HepG2 (cell line): ENCODE data around the gene EPHA1. TPM values are rescaled to one million over a fixed set of nuclear protein-coding genes. Genes with fewer than 3 reads are reported as not detected.

Experiments used
- ARID2 ChIP-seq: sonication (generic); formaldehyde crosslinking; IDR thresholded peaks from 2 replicates; pipeline ENCODE4 v1.8.1; 2022; ENCODE audit warnings: mild to moderate bottlenecking, missing genetic modification reagents, borderline replicate concordance
- DPF2 ChIP-seq: sonication (generic); formaldehyde crosslinking; IDR thresholded peaks from 2 replicates; pipeline ENCODE4 v1.4.0; 2020; ENCODE audit warnings: mild to moderate bottlenecking, low read depth, missing genetic modification reagents, borderline replicate concordance
- HDAC1 ChIP-seq: sonication (generic); formaldehyde crosslinking; IDR thresholded peaks from 2 replicates; pipeline ENCODE4 v1.5.1; 2020; ENCODE audit warnings: mild to moderate bottlenecking, missing genetic modification reagents
- HMG20B ChIP-seq: conservative IDR thresholded peaks from 2 replicates; pipeline ENCODE4 v1.6.1; 2016; ENCODE audit warnings: missing genetic modification reagents, missing compliant biosample characterization
- HNF4A ChIP-seq: sonication (generic); formaldehyde crosslinking; IDR thresholded peaks from 2 replicates; pipeline ENCODE4 v1.4.0; 2020; ENCODE audit warnings: missing genetic modification reagents
- HOXA3 ChIP-seq: sonication (generic); formaldehyde crosslinking; IDR thresholded peaks from 2 replicates; pipeline ENCODE4 v1.5.0; 2020; ENCODE audit warnings: missing genetic modification reagents
- MEF2D ChIP-seq: sonication (generic); formaldehyde crosslinking; IDR thresholded peaks from 2 replicates; pipeline ENCODE4 v1.5.1; 2020; ENCODE audit warnings: mild to moderate bottlenecking, missing genetic modification reagents
- SALL2 ChIP-seq: sonication (generic); formaldehyde crosslinking; IDR thresholded peaks from 2 replicates; pipeline ENCODE4 v1.8.1; 2023; ENCODE audit warnings: mild to moderate bottlenecking, missing genetic modification reagents, inconsistent platforms
- SIN3B ChIP-seq: fragments of 150-350 bp; IDR thresholded peaks from 2 replicates; pipeline ENCODE4 v1.6.1; 2014; ENCODE audit warnings: low read length
- STAT5B ChIP-seq: sonication (generic); formaldehyde crosslinking; IDR thresholded peaks from 2 replicates; pipeline ENCODE4 v1.4.0; 2020; ENCODE audit warnings: missing genetic modification reagents
- ZBTB34 ChIP-seq: sonication (generic); formaldehyde crosslinking; IDR thresholded peaks from 2 replicates; pipeline ENCODE4 v1.8.0; 2022; ENCODE audit warnings: mild to moderate bottlenecking, missing genetic modification reagents
- ZFY ChIP-seq: sonication (generic); formaldehyde crosslinking; IDR thresholded peaks from 2 replicates; pipeline ENCODE4 v1.4.0; 2020; ENCODE audit warnings: missing genetic modification reagents
- ZNF207 ChIP-seq: fragments of 450-650 bp; IDR thresholded peaks from 2 replicates; pipeline ENCODE4 v1.6.1; 2016; ENCODE audit warnings: antibody characterized with exemption, borderline replicate concordance
- ZNF331 ChIP-seq: sonication (generic); formaldehyde crosslinking; IDR thresholded peaks from 2 replicates; pipeline ENCODE4 v1.4.0; 2020; ENCODE audit warnings: missing genetic modification reagents
- ZNF501 ChIP-seq: sonication (generic); formaldehyde crosslinking; IDR thresholded peaks from 2 replicates; pipeline ENCODE4 v1.5.1; 2020; ENCODE audit warnings: mild to moderate bottlenecking, moderate library complexity, missing genetic modification reagents
- ZNF552 ChIP-seq: sonication (generic); formaldehyde crosslinking; IDR thresholded peaks from 2 replicates; pipeline ENCODE4 v1.9.0; 2022; ENCODE audit warnings: missing genetic modification reagents, mild to moderate bottlenecking, borderline replicate concordance
- ZNF672 ChIP-seq: sonication (generic); formaldehyde crosslinking; IDR thresholded peaks from 2 replicates; pipeline ENCODE4 v1.8.1; 2022; ENCODE audit warnings: missing genetic modification reagents
- ZNF720 ChIP-seq: sonication (generic); formaldehyde crosslinking; IDR thresholded peaks from 2 replicates; pipeline ENCODE4 v1.4.0; 2020; ENCODE audit warnings: missing genetic modification reagents
- ZNF768 ChIP-seq: sonication (generic); formaldehyde crosslinking; IDR thresholded peaks from 2 replicates; pipeline ENCODE4 v1.4.0; 2020; ENCODE audit warnings: missing genetic modification reagents
- polyA plus RNA-seq, 8 experiments: library from polyadenylated mRNA; depleted of rRNA in 3 of 8; stranded (reverse) in 7 of 8; unstranded in 1 of 8; fragments of >200 nt; fragmentation: Illumina TruSeq in 4 of 8; extraction: Trizol in 4 of 8; gene quantifications; 2 replicates each; pipeline versions ENCODE4 v1.2.1 to v1.2.3, GENCODE V29; 2011 to 2016; ENCODE audit warnings: low read depth in 4 of 8, missing spikeins in 1 of 8, mixed read lengths in 1 of 8; ENCODE audit not compliant: insufficient read depth in 1 of 8
- total RNA-seq, 5 experiments: library from RNA; depleted of rRNA; stranded (reverse); fragments of >200 nt; fragmentation: Illumina TruSeq; extraction: Trizol; gene quantifications; 2 replicates each; pipeline ENCODE4 v1.2.3, GENCODE V29; 2016; ENCODE audit warnings: low read depth in 1 of 5
- TF ChIP-seq, protein P1 (sequence below): sonication (generic); formaldehyde crosslinking; IDR thresholded peaks from 2 replicates; pipeline ENCODE4 v1.8.0; 2022; ENCODE audit warnings: mild to moderate bottlenecking, missing genetic modification reagents, moderate library complexity
- TF ChIP-seq, protein P2 (sequence below): sonication (generic); formaldehyde crosslinking; IDR thresholded peaks from 2 replicates; pipeline ENCODE4 v1.4.0; 2020; ENCODE audit warnings: missing genetic modification reagents
- TF ChIP-seq, protein P3 (sequence below): sonication (generic); formaldehyde crosslinking; IDR thresholded peaks from 2 replicates; pipeline ENCODE4 v1.4.0; 2020; ENCODE audit warnings: missing genetic modification reagents

The EPHA1 gene
- total and polyA plus RNA-seq, 2 of the 13 experiments (the other 11 are each of a cell fraction or from before 2014, with no cell fraction given), result 4.6 to 17.1 TPM

DNA sequence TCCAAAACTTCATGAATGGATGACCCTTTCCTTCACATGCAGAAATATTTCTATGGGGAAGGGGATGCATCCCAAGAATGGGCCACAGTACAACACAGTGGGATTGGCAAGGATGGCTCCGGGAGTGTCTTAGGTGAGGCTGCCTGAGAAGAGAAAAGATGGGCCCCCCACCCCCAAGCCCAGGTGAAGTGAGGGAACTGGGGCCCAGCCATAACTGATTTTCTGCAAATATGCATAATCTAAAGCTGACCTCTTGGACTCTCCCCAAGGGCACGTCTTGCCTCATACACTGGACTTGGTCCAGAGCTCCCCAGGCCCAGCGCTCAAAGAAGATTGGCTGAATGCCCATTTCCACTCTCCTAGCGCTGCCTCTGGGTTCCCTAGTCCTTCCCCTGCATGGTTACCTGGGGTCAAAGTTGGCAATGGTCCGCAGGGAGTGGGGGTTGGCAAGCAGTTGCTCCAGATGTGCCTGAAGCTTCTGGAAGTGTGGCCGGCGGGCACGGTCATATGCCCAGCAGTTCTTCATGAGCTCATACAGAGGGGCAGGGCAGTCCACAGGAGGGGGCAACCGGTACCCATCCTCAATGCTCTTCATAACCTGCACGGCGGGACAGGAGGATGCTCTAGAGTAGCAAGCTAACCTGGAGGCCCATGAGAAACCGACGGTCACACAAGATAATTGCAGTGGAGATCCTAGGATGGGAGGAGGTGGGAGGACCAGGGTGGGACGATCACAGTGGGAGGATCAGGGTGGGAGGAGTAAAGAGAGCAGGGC is 15.2 kb downstream of the EPHA1 start (continued):
- TF ChIP-seq ARID2 (CRISPR knock-in tag) (no peak), ZNF207 (no peak), DPF2 (peak; percentile 75), SIN3B (no peak), HDAC1 (CRISPR knock-in tag) (peak; percentile 68; the same call in 1 of the 2 replicates), ZNF672 (CRISPR knock-in tag) (no peak), HMG20B (CRISPR knock-in tag) (peak; percentile 63; the same call in 1 of the 2 replicates), ZFY (CRISPR knock-in tag) (no peak), MEF2D (CRISPR knock-in tag) (no peak; the same call in 1 of the 2 replicates), ZNF768 (no peak), ZBTB34 (CRISPR knock-in tag) (peak; percentile 87), HOXA3 (CRISPR knock-in tag) (peak; percentile 67; the same call in 1 of the 2 replicates), ZNF501 (peak; percentile 72; the same call in 1 of the 2 replicates), STAT5B (CRISPR knock-in tag) (no peak), ZNF331 (CRISPR knock-in tag) (peak; percentile 83), HNF4A (CRISPR knock-in tag) (peak; percentile 99), ZNF720 (no peak), SALL2 (CRISPR knock-in tag) (no peak), ZNF552 (CRISPR knock-in tag) (no peak)
- TF ChIP-seq, protein P1, sequence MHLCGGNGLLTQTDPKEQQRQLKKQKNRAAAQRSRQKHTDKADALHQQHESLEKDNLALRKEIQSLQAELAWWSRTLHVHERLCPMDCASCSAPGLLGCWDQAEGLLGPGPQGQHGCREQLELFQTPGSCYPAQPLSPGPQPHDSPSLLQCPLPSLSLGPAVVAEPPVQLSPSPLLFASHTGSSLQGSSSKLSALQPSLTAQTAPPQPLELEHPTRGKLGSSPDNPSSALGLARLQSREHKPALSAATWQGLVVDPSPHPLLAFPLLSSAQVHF (CRISPR knock-in tag), result no peak
- TF ChIP-seq, protein P2, sequence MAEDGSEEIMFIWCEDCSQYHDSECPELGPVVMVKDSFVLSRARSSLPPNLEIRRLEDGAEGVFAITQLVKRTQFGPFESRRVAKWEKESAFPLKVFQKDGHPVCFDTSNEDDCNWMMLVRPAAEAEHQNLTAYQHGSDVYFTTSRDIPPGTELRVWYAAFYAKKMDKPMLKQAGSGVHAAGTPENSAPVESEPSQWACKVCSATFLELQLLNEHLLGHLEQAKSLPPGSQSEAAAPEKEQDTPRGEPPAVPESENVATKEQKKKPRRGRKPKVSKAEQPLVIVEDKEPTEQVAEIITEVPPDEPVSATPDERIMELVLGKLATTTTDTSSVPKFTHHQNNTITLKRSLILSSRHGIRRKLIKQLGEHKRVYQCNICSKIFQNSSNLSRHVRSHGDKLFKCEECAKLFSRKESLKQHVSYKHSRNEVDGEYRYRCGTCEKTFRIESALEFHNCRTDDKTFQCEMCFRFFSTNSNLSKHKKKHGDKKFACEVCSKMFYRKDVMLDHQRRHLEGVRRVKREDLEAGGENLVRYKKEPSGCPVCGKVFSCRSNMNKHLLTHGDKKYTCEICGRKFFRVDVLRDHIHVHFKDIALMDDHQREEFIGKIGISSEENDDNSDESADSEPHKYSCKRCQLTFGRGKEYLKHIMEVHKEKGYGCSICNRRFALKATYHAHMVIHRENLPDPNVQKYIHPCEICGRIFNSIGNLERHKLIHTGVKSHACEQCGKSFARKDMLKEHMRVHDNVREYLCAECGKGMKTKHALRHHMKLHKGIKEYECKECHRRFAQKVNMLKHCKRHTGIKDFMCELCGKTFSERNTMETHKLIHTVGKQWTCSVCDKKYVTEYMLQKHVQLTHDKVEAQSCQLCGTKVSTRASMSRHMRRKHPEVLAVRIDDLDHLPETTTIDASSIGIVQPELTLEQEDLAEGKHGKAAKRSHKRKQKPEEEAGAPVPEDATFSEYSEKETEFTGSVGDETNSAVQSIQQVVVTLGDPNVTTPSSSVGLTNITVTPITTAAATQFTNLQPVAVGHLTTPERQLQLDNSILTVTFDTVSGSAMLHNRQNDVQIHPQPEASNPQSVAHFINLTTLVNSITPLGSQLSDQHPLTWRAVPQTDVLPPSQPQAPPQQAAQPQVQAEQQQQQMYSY (CRISPR knock-in tag), result no peak
- TF ChIP-seq, protein P3, sequence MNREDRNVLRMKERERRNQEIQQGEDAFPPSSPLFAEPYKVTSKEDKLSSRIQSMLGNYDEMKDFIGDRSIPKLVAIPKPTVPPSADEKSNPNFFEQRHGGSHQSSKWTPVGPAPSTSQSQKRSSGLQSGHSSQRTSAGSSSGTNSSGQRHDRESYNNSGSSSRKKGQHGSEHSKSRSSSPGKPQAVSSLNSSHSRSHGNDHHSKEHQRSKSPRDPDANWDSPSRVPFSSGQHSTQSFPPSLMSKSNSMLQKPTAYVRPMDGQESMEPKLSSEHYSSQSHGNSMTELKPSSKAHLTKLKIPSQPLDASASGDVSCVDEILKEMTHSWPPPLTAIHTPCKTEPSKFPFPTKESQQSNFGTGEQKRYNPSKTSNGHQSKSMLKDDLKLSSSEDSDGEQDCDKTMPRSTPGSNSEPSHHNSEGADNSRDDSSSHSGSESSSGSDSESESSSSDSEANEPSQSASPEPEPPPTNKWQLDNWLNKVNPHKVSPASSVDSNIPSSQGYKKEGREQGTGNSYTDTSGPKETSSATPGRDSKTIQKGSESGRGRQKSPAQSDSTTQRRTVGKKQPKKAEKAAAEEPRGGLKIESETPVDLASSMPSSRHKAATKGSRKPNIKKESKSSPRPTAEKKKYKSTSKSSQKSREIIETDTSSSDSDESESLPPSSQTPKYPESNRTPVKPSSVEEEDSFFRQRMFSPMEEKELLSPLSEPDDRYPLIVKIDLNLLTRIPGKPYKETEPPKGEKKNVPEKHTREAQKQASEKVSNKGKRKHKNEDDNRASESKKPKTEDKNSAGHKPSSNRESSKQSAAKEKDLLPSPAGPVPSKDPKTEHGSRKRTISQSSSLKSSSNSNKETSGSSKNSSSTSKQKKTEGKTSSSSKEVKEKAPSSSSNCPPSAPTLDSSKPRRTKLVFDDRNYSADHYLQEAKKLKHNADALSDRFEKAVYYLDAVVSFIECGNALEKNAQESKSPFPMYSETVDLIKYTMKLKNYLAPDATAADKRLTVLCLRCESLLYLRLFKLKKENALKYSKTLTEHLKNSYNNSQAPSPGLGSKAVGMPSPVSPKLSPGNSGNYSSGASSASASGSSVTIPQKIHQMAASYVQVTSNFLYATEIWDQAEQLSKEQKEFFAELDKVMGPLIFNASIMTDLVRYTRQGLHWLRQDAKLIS, result no peak
